Fibroblast of lung (primary cell): ENCODE results near the gene GRHL1. TPM values are rescaled to one million over a fixed set of nuclear protein-coding genes. Genes with fewer than 3 reads are reported as not detected.

Source experiments
- polyA plus RNA-seq, 2 donors: library from polyadenylated mRNA; depleted of rRNA in 1 of 2; stranded (reverse) in 1 of 2; unstranded in 1 of 2; fragments of >200 nt; gene quantifications; 2 replicates each; pipeline ENCODE4 v1.2.1, GENCODE V29; 2011 to 2012; ENCODE audit warnings: missing spikeins in 1 of 2
- total RNA-seq: library from RNA; depleted of rRNA; stranded (reverse); fragments of >200 nt; gene quantifications from 2 replicates; pipeline ENCODE4 v1.2.1, GENCODE V29; 2014

Gene GRHL1
- total and polyA plus RNA-seq, 2 donors (not counting 1 experiment from before 2014, with no cell fraction given) = 0.65 to 0.99 TPM

Other genes with a start within 250 kb of the GRHL1 start
- gene TAF1B, start 108.2 kb upstream of the GRHL1 start, total RNA-seq = 19.8 and 32.9 TPM in 2 replicates
- gene TAF1B, start 108.2 kb upstream of the GRHL1 start, polyA plus RNA-seq = 19.5 and 30.8 TPM in 2 replicates
- 6.8 and 7.7 TPM in 2 replicates for gene KLF11, start 91.9 kb downstream of the GRHL1 start, total RNA-seq
- 5.9 and 6.3 TPM in 2 replicates for gene KLF11, start 91.9 kb downstream of the GRHL1 start, polyA plus RNA-seq
- 1.5 and 5.1 TPM in 2 replicates for gene CYS1, start 128.7 kb downstream of the GRHL1 start, total RNA-seq
- gene CYS1, start 128.7 kb downstream of the GRHL1 start, polyA plus RNA-seq = 0.31 and 0.37 TPM in 2 replicates
- 1.5 and 6.1 TPM in 2 replicates for gene RRM2, start 171.0 kb downstream of the GRHL1 start, total RNA-seq
- 36.3 and 119 TPM in 2 replicates for gene RRM2, start 171.0 kb downstream of the GRHL1 start, polyA plus RNA-seq